Astrocyte (in vitro differentiated cells and primary cell): ENCODE measurements around the gene SFTA2. TPM values are rescaled to one million over a fixed set of nuclear protein-coding genes. Genes with fewer than 3 reads are reported as not detected.

ENCODE experiments used
- DNase-seq: peaks from one replicate; pipeline ENCODE4 v3.0.0-alpha.2; 2010; ENCODE audit warnings: low read depth
- FAIRE-seq: peaks from 2 replicates; lab custom pipeline; 2011; peaks lifted over from hg19 to GRCh38; lab: Jason Lieb, UNC
- H2AFZ ChIP-seq: 2 replicates; pipeline ENCODE4 v1.6.0; 2012; ENCODE audit warnings: low read depth, low read length, inconsistent platforms
- H3K27ac ChIP-seq: 2 replicates; pipeline ENCODE4 v1.5.1; 2011; ENCODE audit warnings: low read depth, low read length, inconsistent platforms
- H3K27me3 ChIP-seq: 2 replicates; pipeline ENCODE4 v1.6.0; 2011; ENCODE audit warnings: low read length, inconsistent platforms; ENCODE audit not compliant: insufficient read depth
- H3K36me3 ChIP-seq: 2 replicates; pipeline ENCODE4 v1.5.1; 2011; ENCODE audit warnings: low read length, inconsistent platforms; ENCODE audit not compliant: insufficient read depth
- H3K4me1 ChIP-seq: 2 replicates; pipeline ENCODE4 v1.5.1; 2011; ENCODE audit warnings: low read length, inconsistent platforms; ENCODE audit not compliant: insufficient read depth
- H3K4me2 ChIP-seq: 2 replicates; pipeline ENCODE4 v1.6.0; 2012; ENCODE audit warnings: low read length, inconsistent platforms
- H3K4me3 ChIP-seq: 2 replicates; pipeline ENCODE4 v1.5.1; 2011; ENCODE audit warnings: low read depth, mild to moderate bottlenecking, low read length, inconsistent platforms; ENCODE audit not compliant: insufficient read depth
- H3K79me2 ChIP-seq: 2 replicates; pipeline ENCODE4 v1.6.0; 2012; ENCODE audit warnings: mild to moderate bottlenecking, low read length, inconsistent platforms; ENCODE audit not compliant: insufficient read depth
- H3K9ac ChIP-seq: 2 replicates; pipeline ENCODE4 v1.6.0; 2012; ENCODE audit warnings: mild to moderate bottlenecking, low read length, inconsistent platforms
- H3K9me3 ChIP-seq: 2 replicates; pipeline ENCODE4 v1.5.1; 2012; ENCODE audit warnings: low read depth, mild to moderate bottlenecking, low read length, inconsistent platforms; ENCODE audit not compliant: insufficient read depth
- H4K20me1 ChIP-seq: 2 replicates; pipeline ENCODE4 v1.6.0; 2012; ENCODE audit warnings: low read length, inconsistent platforms; ENCODE audit not compliant: insufficient read depth
- H3K27ac Mint-ChIP-seq: one replicate; pipeline ENCODE4 v1.8.0; 2021; ENCODE audit warnings: mild to moderate bottlenecking, mixed read lengths; ENCODE audit not compliant: unreplicated experiment
- H3K27me3 Mint-ChIP-seq: one replicate; pipeline ENCODE4 v1.8.0; 2021; ENCODE audit warnings: low read depth, mixed read lengths; ENCODE audit not compliant: unreplicated experiment
- H3K36me3 Mint-ChIP-seq: one replicate; pipeline ENCODE4 v1.8.0; 2021; ENCODE audit warnings: low read depth, mixed read lengths; ENCODE audit not compliant: unreplicated experiment
- H3K4me1 Mint-ChIP-seq: one replicate; pipeline ENCODE4 v1.8.0; 2021; ENCODE audit warnings: low read depth, mixed read lengths; ENCODE audit not compliant: unreplicated experiment
- H3K4me3 Mint-ChIP-seq: one replicate; pipeline ENCODE4 v1.8.0; 2021; ENCODE audit warnings: mild to moderate bottlenecking, moderate library complexity, mixed read lengths; ENCODE audit not compliant: unreplicated experiment
- H3K9me3 Mint-ChIP-seq: one replicate; pipeline ENCODE4 v1.8.0; 2021; ENCODE audit warnings: mild to moderate bottlenecking, mixed read lengths; ENCODE audit not compliant: unreplicated experiment
- CTCF ChIP-seq: IDR thresholded peaks from 2 replicates; pipeline ENCODE4 v1.5.1; 2011; ENCODE audit warnings: low read depth, mild to moderate bottlenecking, inconsistent platforms, low read length, moderate library complexity; ENCODE audit not compliant: insufficient read depth
- EZH2 ChIP-seq: IDR thresholded peaks from 2 replicates; pipeline ENCODE4 v1.6.1; 2012; ENCODE audit warnings: mild to moderate bottlenecking, low read length, inconsistent platforms; ENCODE audit not compliant: insufficient read depth
- total RNA-seq: library from RNA; stranded (reverse); gene quantifications from 2 replicates; pipeline ENCODE4 v1.2.1, GENCODE V29; 2021

The SFTA2 gene
- total RNA-seq, 1 donor from 2014 or later: not detected

GRCh38 chr6:30887901-30888815, 43.8 kb downstream of the SFTA2 start:
- H3K4me1 Mint-ChIP-seq: peaks cover 43% of the 10 kb centered on the region
- H3K9ac ChIP-seq: peak overlapping the region; percentile 65
- peak; percentile 47 for DNase-seq

GRCh38 chr6:30886897-30887255, 45.1 kb downstream of the SFTA2 start:
- Histone ChIP-seq H3K27me3 (no peaks in the 10 kb centered on the region), H4K20me1 (peaks cover 12% of the 10 kb centered on the region), H2AFZ (no peak overlapping the region), H3K4me3 (no peak overlapping the region), H3K9ac (peak overlapping the region; percentile 80), H3K27ac (peak overlapping the region; percentile 65), H3K9me3 (no peaks in the 10 kb centered on the region), H3K4me2 (peak overlapping the region; percentile 94), H3K4me1 (peaks cover 58% of the 10 kb centered on the region), H3K79me2 (peaks cover 54% of the 10 kb centered on the region), H3K36me3 (no peaks in the 10 kb centered on the region)
- Mint-ChIP-seq H3K4me1 (peaks cover 53% of the 10 kb centered on the region), H3K27me3 (no peaks in the 10 kb centered on the region), H3K9me3 (no peaks in the 10 kb centered on the region), H3K27ac (peak overlapping the region; percentile 96), H3K36me3 (peaks cover 22% of the 10 kb centered on the region), H3K4me3 (peak overlapping the region; percentile 90)
- FAIRE-seq: no peak
- TF ChIP-seq EZH2 (no peak), CTCF (no peak)
- no peak for DNase-seq

More at GRCh38 chr6:30887901-30888815, 43.8 kb downstream of the SFTA2 start:
- no peak for FAIRE-seq
- no peak overlapping the region for H3K4me3 ChIP-seq
- no peaks in the 10 kb centered on the region for H3K27me3 ChIP-seq
- TF ChIP-seq CTCF: no peak
- no peak for TF ChIP-seq EZH2
- H3K27ac ChIP-seq: peak overlapping the region; percentile 66
- H4K20me1 ChIP-seq: peaks cover 13% of the 10 kb centered on the region
- peak overlapping the region; percentile 63 for H3K27ac Mint-ChIP-seq
- H3K27me3 Mint-ChIP-seq: no peaks in the 10 kb centered on the region
- no peak overlapping the region for H2AFZ ChIP-seq
- no peaks in the 10 kb centered on the region for H3K9me3 Mint-ChIP-seq
- peak overlapping the region; percentile 47 for H3K4me3 Mint-ChIP-seq
- peaks cover 54% of the 10 kb centered on the region for H3K79me2 ChIP-seq
- no peaks in the 10 kb centered on the region for H3K36me3 ChIP-seq
- peaks cover 26% of the 10 kb centered on the region for H3K36me3 Mint-ChIP-seq
- no peaks in the 10 kb centered on the region for H3K9me3 ChIP-seq
- peak overlapping the region; percentile 68 for H3K4me2 ChIP-seq
- H3K4me1 ChIP-seq: peaks cover 51% of the 10 kb centered on the region
